HEK293T (cell line): ENCODE data around the gene PRDM15.
A peak's percentile ranks its signal among the peaks of the same experiment; 100 is the strongest.

Experiments
- CTCF ChIA-PET: fragments of 350-600 bp; formaldehyde crosslinking; extraction: SDS; loops from one replicate; lab custom pipeline; 2021; ENCODE audit warnings: antibody characterized with exemption, inconsistent platforms; lab: Yijun Ruan, JAX
- POLR2A ChIA-PET: fragments of 350-600 bp; formaldehyde crosslinking; extraction: SDS; loops from one replicate; lab custom pipeline; 2020; ENCODE audit warnings: antibody characterized with exemption, inconsistent platforms; lab: Yijun Ruan, JAX
- DNase-seq: peaks from one replicate; pipeline ENCODE4 v3.0.0; 2012; ENCODE audit warnings: mixed read lengths; ENCODE audit errors: extremely low spot score
- ARNT ChIP-seq: fragments of 450-650 bp; IDR thresholded peaks from 2 replicates; pipeline ENCODE4 v1.6.1; 2017; ENCODE audit warnings: mild to moderate bottlenecking
- BHLHE40 ChIP-seq: fragments of 450-650 bp; IDR thresholded peaks from 2 replicates; pipeline ENCODE4 v1.6.1; 2016; ENCODE audit warnings: mild to moderate bottlenecking, moderate library complexity, borderline replicate concordance
- CTBP1 ChIP-seq: fragments of 450-650 bp; IDR thresholded peaks from 2 replicates; pipeline ENCODE4 v1.6.1; 2016; ENCODE audit warnings: borderline replicate concordance
- ELF4 ChIP-seq: fragments of 450-650 bp; IDR thresholded peaks from 2 replicates; pipeline ENCODE4 v1.6.1; 2017; ENCODE audit warnings: antibody characterized with exemption
- FOXA1 ChIP-seq: fragments of 450-650 bp; IDR thresholded peaks from 2 replicates; pipeline ENCODE4 v1.6.1; 2016; ENCODE audit warnings: mild to moderate bottlenecking
- FOXK2 ChIP-seq: fragments of 450-650 bp; IDR thresholded peaks from 2 replicates; pipeline ENCODE4 v1.6.1; 2016; ENCODE audit warnings: mild to moderate bottlenecking
- FOXM1 ChIP-seq: fragments of 450-650 bp; IDR thresholded peaks from 2 replicates; pipeline ENCODE4 v1.6.1; 2017; ENCODE audit warnings: mild to moderate bottlenecking, borderline replicate concordance
- HDGF ChIP-seq: fragments of 450-650 bp; IDR thresholded peaks from 2 replicates; pipeline ENCODE4 v1.6.1; 2017; ENCODE audit warnings: antibody characterized with exemption, borderline replicate concordance
- L3MBTL2 ChIP-seq: fragments of 450-650 bp; conservative IDR thresholded peaks from 2 replicates; pipeline ENCODE4 v1.6.1; 2016; ENCODE audit warnings: mild to moderate bottlenecking
- LEF1 ChIP-seq: fragments of 450-650 bp; IDR thresholded peaks from 2 replicates; pipeline ENCODE4 v1.6.1; 2017; ENCODE audit warnings: mild to moderate bottlenecking, borderline replicate concordance
- NFRKB ChIP-seq: fragments of 450-650 bp; IDR thresholded peaks from 2 replicates; pipeline ENCODE4 v1.6.1; 2016; ENCODE audit warnings: mild to moderate bottlenecking, moderate library complexity
- SP1 ChIP-seq: fragments of 450-650 bp; IDR thresholded peaks from 2 replicates; pipeline ENCODE4 v1.6.1; 2017
- SUZ12 ChIP-seq: fragments of 450-650 bp; IDR thresholded peaks from 2 replicates; pipeline ENCODE4 v1.6.1; 2016; ENCODE audit warnings: mild to moderate bottlenecking
- TARDBP ChIP-seq: fragments of 450-650 bp; IDR thresholded peaks from 2 replicates; pipeline ENCODE4 v1.6.1; 2016
- ZNF384 ChIP-seq: fragments of 450-650 bp; IDR thresholded peaks from 2 replicates; pipeline ENCODE4 v1.6.1; 2016
- TF ChIP-seq, protein P1 (sequence below): fragments of 450-650 bp; IDR thresholded peaks from 2 replicates; pipeline ENCODE4 v1.6.1; 2016

PRDM15 gene

DNA sequence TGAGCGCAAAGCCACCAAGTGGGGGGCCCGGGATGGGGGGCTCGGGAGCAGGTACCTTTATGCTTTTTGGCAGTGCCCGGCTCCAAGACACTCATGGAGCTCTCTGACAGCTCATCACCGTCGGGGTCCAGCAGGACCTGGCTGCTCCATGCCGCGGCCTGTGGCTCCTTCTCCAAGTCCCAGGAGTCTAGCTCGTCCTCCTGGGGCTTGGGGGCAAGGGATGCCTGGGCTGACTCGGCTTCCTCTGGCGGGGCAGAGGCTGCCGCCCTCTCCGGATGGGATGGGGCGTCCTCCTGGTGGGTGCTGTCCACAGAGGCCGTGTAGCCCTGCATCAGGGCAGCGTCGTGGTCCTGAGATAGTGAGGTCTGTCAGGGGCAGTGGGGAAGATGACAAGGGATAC, 19.9 kb upstream of the PRDM15 start:
- no peak for TF ChIP-seq TARDBP
- no peak for TF ChIP-seq FOXM1
- no peak for TF ChIP-seq L3MBTL2
- no peak for TF ChIP-seq ELF4
- TF ChIP-seq HDGF: no peak
- TF ChIP-seq NFRKB: no peak
- ChIA-PET POLR2A (interaction anchor here (2.0 kb wide), 1 partner anchor 19 kb away, joined by 5 read pairs; no protein-coding TSS in a partner anchor), CTCF (no interaction called here)
- DNase-seq: no peak

DNA sequence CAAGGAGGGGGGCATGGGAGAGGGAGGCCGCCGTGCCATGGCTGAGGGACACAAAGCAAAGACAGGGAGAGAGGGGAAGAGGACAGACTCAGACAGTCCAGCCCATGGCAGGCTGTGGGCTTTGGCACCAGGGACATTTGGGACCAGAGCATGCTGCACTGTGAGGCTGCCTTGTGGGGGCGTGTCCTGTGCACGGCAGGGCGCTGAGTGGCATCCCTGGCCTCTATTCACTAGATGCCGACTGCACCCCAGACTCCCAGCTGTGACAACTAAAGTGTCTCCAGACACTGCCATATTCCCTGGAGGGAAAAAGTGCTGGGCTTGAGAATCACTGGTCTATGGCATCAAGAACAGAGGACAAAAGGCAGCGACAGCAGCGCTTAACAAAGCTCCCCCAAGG, 18.6 kb upstream of the PRDM15 start:
- ChIA-PET CTCF (no interaction called here), POLR2A (interaction anchor here (2.0 kb wide), 1 partner anchor 18 kb away, joined by 5 read pairs; no protein-coding TSS in a partner anchor)
- no peak for DNase-seq

DNA sequence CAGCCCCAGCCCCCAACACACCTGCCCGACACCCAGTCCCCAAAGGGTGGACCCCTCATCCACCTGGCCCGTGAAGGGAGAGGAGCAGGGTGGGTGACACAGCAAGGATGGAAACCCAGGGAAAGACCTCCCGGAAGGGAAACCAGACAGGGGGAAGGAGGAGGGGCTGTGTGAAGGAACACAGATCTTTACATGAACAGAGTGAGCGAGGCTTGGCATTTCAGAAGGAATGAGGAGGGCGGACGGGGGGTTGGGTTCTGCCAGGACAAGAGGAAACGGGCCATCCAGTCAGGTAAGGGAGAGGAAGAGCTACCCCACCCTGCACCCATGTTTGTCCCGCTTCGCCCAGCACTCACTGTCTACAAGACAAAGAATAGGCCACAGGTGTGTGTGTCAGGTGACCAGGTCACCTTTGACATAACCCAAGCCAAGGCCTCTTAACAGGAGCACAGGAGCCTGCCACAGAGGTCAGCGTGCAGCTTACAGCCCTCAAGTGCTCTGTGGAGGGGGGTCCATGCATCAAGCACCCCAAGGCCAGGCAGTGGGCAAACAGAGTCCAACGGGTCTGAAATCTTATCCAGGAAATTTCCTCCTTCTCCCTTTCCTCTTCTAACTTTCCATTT, 18.0 kb upstream of the PRDM15 start:
- DNase-seq: no peak
- ChIA-PET CTCF (no interaction called here), POLR2A (interaction anchor here (2.0 kb wide), 1 partner anchor 17 kb away, joined by 5 read pairs; no protein-coding TSS in a partner anchor)
- TF ChIP-seq, protein P1, sequence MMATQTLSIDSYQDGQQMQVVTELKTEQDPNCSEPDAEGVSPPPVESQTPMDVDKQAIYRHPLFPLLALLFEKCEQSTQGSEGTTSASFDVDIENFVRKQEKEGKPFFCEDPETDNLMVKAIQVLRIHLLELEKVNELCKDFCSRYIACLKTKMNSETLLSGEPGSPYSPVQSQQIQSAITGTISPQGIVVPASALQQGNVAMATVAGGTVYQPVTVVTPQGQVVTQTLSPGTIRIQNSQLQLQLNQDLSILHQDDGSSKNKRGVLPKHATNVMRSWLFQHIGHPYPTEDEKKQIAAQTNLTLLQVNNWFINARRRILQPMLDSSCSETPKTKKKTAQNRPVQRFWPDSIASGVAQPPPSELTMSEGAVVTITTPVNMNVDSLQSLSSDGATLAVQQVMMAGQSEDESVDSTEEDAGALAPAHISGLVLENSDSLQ: no peak
- TF ChIP-seq SP1: no peak
- TF ChIP-seq ARNT: no peak
- TF ChIP-seq BHLHE40: no peak
- no peak for TF ChIP-seq FOXM1
- TF ChIP-seq HDGF: no peak
- no peak for TF ChIP-seq TARDBP
- no peak for TF ChIP-seq FOXK2

More for the DNA sequence above, 18.6 kb upstream of the PRDM15 start:
- no peak for TF ChIP-seq L3MBTL2
- TF ChIP-seq SP1: no peak

DNA sequence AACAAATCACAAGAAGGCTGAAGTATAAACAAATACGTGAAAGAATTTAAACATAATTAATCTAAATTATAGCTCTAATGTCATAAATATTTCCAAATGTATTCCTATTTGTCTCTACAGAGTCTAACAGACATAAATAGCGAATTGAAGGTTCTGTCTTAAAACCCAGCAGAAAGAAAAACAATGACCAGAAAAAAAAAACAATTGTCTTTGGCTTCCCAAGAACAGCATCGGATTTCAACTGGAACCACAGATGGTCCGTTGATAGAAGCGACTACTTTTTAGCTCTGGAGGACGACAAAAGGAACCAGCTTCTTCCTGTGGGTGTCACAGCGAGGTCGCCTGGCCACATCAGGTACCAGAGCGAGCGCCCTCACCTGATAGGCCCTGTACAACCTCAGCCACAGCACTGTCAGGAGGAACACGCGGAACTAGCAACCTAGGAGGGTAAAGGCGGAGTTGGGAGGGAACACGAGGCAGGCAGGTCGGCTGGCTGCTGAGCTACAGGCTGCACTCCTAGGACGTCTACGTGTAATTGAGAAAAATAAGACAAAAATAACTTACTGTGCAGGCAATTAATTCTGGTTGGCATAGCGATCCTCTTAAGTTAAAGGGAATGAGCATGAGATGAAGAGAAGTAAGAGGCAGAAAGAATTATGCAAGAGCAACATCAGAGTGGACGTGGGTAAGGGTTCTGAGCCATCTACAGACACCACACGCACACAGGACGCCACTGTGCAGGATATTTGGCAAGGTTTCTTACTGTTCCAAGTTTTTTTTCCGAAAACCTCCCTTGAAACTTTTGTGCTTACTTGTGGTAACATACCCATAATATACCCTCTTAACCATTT, 16.7 kb upstream of the PRDM15 start:
- DNase-seq: no peak
- ChIA-PET CTCF (no interaction called here), POLR2A (no interaction called here)
- TF ChIP-seq L3MBTL2: peak; percentile 72
- TF ChIP-seq SUZ12: no peak

DNA sequence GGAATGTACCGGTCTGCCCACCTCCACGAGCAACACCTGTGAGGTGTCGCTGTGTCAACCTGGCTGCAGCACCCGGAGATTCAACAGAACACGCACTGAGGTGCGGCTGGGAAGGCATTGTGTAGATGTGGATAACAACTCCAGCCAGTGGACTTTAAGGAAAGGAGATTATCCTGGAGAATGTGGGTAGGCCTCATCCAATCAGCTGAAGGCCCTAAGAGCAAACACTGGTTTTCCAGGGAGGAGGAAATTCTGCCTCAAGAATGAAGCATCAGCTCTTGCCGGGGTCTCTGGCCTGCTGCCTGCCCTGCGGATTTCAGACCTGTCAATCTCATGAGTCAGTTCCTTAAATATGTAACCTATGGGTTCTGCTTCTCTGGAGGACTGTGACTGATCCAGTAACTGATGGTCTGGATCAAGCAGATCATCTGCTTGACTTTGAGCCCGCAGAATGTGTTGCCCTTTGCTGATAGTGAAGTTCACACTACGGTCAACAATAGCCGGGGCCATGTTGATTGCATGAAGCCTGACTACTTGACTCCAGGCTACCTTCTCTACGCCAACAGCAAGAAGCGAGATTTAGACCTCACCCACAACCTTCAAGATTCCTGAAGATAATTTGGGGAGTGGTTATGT, 15.9 kb upstream of the PRDM15 start:
- DNase-seq: no peak
- ChIA-PET CTCF (no interaction called here), POLR2A (no interaction called here)
- TF ChIP-seq FOXK2: no peak
- TF ChIP-seq CTBP1: no peak

DNA sequence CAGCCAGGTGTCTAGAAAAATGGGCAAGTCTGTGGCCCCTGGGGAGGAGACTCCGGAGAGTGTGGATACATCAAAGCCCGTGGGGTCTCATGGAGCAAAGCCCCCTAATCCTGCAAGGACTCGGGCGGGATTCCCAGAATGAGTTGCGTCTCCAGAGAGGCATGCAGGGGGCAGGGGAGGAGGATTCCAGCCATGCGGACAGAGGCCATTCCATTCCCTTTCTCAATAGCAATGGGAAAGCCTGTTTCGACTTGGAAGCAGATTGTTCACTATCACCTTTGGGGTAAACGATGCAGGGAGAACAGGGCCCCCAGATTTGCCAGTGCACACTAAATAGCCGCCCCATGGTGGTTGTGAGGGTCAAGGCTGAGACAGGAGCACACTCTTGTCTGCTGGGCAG, 15.4 kb upstream of the PRDM15 start:
- no peak for DNase-seq
- POLR2A ChIA-PET: no interaction called here
- TF ChIP-seq FOXK2: no peak
- no peak for TF ChIP-seq ELF4
- TF ChIP-seq, protein P1: no peak
- TF ChIP-seq SUZ12: no peak
- TF ChIP-seq L3MBTL2: no peak
- TF ChIP-seq ARNT: no peak
- TF ChIP-seq TARDBP: no peak
- no peak for TF ChIP-seq BHLHE40
- TF ChIP-seq ZNF384: no peak
- TF ChIP-seq SP1: no peak
- no peak for TF ChIP-seq HDGF
- no peak for TF ChIP-seq FOXA1
- no peak for TF ChIP-seq CTBP1
- TF ChIP-seq LEF1: no peak
- no peak for TF ChIP-seq NFRKB
- no peak for TF ChIP-seq FOXM1
- CTCF ChIA-PET: no interaction called here

DNA sequence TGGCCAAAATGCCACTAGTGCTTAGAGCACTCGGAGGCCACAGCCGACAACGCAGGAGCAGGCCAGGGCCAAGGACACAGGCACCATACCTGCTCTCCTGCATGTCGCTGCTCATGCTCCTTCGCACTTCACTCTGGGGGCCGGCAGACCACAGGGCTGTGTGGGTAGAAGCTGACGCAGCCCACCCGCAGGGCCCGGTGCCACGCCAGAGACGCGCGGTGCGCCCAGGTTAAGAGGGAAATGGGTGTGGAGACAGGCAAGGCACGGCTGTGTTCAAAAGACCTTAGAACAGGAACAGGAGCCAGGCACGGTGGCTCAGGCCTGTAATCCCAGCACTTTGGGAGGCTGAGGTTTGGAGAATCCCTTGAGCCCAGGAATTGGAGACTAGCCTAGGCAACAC, 13.6 kb upstream of the PRDM15 start:
- DNase-seq: no peak
- POLR2A ChIA-PET: no interaction called here
- TF ChIP-seq HDGF (no peak), FOXK2 (no peak), ELF4 (no peak), CTBP1 (no peak), LEF1 (no peak), FOXA1 (no peak), L3MBTL2 (no peak), NFRKB (no peak), SUZ12 (no peak), BHLHE40 (no peak), TARDBP (no peak), ZNF384 (no peak), FOXM1 (no peak), SP1 (no peak), ARNT (no peak)
- TF ChIP-seq, protein P1: no peak
- CTCF ChIA-PET: no interaction called here
